Neuronal stem cell (in vitro differentiated cells): ENCODE measurements around the gene RSPH6A.

Experiments used
- DNase-seq: peaks from one replicate; pipeline ENCODE4 v3.0.0-alpha.2; 2013; ENCODE audit warnings: low spot score
- H2AFZ ChIP-seq: one replicate; pipeline ENCODE4 v1.6.1; 2013; ENCODE audit warnings: mild to moderate bottlenecking, low read length, inconsistent platforms
- H2AK5ac ChIP-seq: 2 replicates; pipeline ENCODE4 v1.6.1; 2013; ENCODE audit warnings: low read depth, mild to moderate bottlenecking, inconsistent platforms, low read length, moderate library complexity, mixed read lengths
- H2BK120ac ChIP-seq: 2 replicates; pipeline ENCODE4 v1.6.1; 2013; ENCODE audit warnings: low read depth, mild to moderate bottlenecking, inconsistent platforms, low read length, moderate library complexity, mixed read lengths
- H2BK12ac ChIP-seq: one replicate; pipeline ENCODE4 v1.6.1; 2013; ENCODE audit warnings: low read length, inconsistent platforms
- H2BK15ac ChIP-seq: 2 replicates; pipeline ENCODE4 v1.6.1; 2013; ENCODE audit warnings: mild to moderate bottlenecking, low read length, inconsistent platforms, mixed read lengths
- H2BK5ac ChIP-seq: one replicate; pipeline ENCODE4 v1.6.1; 2013; ENCODE audit warnings: inconsistent platforms, mild to moderate bottlenecking, low read length, moderate library complexity
- H3K14ac ChIP-seq: one replicate; pipeline ENCODE4 v1.6.1; 2013; ENCODE audit warnings: low read length, inconsistent platforms
- H3K18ac ChIP-seq: 2 replicates; pipeline ENCODE4 v1.6.1; 2013; ENCODE audit warnings: low read length, inconsistent platforms
- H3K23ac ChIP-seq: 2 replicates; pipeline ENCODE4 v1.6.1; 2013; ENCODE audit warnings: low read depth, mild to moderate bottlenecking, mixed read lengths, low read length, inconsistent platforms; ENCODE audit not compliant: poor library complexity
- H3K27ac ChIP-seq: replicated peaks from 3 replicates; pipeline ENCODE4 v1.5.1; 2013; ENCODE audit warnings: low read length, inconsistent platforms
- H3K27me3 ChIP-seq, 3 experiments: 2 replicates each; pipeline ENCODE4 v1.6.1; 2013; ENCODE audit warnings: low read length in 3 of 3, mild to moderate bottlenecking in 2 of 3, inconsistent platforms in 1 of 3, low read depth in 1 of 3, mixed read lengths in 1 of 3, moderate library complexity in 1 of 3; ENCODE audit not compliant: control insufficient read depth in 3 of 3, insufficient read depth in 3 of 3
- H3K36me3 ChIP-seq, 2 donors: replicated peaks in 1 of 2; 2 replicates each; pipeline ENCODE4 v1.6.1; 2013; ENCODE audit warnings: low read length in 2 of 2; ENCODE audit not compliant: control insufficient read depth in 2 of 2, insufficient read depth in 2 of 2
- H3K4ac ChIP-seq: 2 replicates; pipeline ENCODE4 v1.6.1; 2013; ENCODE audit warnings: inconsistent platforms, mild to moderate bottlenecking, low read length, moderate library complexity
- H3K4me1 ChIP-seq, 2 donors: 1 replicate in 1 of 2; 2 replicates in 1 of 2; pipeline ENCODE4 v1.6.1; 2013; ENCODE audit warnings: low read length in 2 of 2, low read depth in 1 of 2; ENCODE audit not compliant: control insufficient read depth in 2 of 2, insufficient read depth in 1 of 2
- H3K4me2 ChIP-seq: one replicate; pipeline ENCODE4 v1.6.1; 2013; ENCODE audit warnings: mild to moderate bottlenecking, low read length, inconsistent platforms; ENCODE audit not compliant: insufficient read depth, poor library complexity, severe bottlenecking
- H3K4me3 ChIP-seq, 2 donors: 2 replicates each; pipeline ENCODE4 v1.5.1; 2013; ENCODE audit warnings: low read length in 2 of 2, mild to moderate bottlenecking in 2 of 2, inconsistent platforms in 1 of 2, moderate library complexity in 1 of 2
- H3K79me1 ChIP-seq: one replicate; pipeline ENCODE4 v1.6.1; 2013; ENCODE audit warnings: low read depth, mild to moderate bottlenecking, inconsistent platforms, low read length, moderate library complexity
- H3K9ac ChIP-seq: one replicate; pipeline ENCODE4 v1.6.1; 2013; ENCODE audit warnings: mild to moderate bottlenecking, low read depth, low read length, inconsistent platforms; ENCODE audit not compliant: poor library complexity
- H3K9me3 ChIP-seq, 2 donors: replicated peaks in 1 of 2; 2 replicates each; pipeline versions ENCODE3 to v1.6.1; 2013; ENCODE audit warnings: low read length in 2 of 2, mild to moderate bottlenecking in 2 of 2, inconsistent platforms in 1 of 2, low read depth in 1 of 2, mixed read lengths in 1 of 2, moderate library complexity in 1 of 2; ENCODE audit not compliant: control insufficient read depth in 2 of 2, insufficient read depth in 1 of 2
- H4K8ac ChIP-seq: one replicate; pipeline ENCODE4 v1.6.1; 2013; ENCODE audit warnings: low read depth, mild to moderate bottlenecking, inconsistent platforms, low read length, moderate library complexity
- H4K91ac ChIP-seq: one replicate; pipeline ENCODE4 v1.6.1; 2013; ENCODE audit warnings: low read length, low read depth, mild to moderate bottlenecking, inconsistent platforms; ENCODE audit not compliant: poor library complexity
- WGBS, 2 donors: extraction: QIAGEN DNeasy Blood & Tissue Kit; methylation state at CpG; one replicate each; pipeline ENCODE4 v1.1.7; 2013; ENCODE audit warnings: missing lambda C conversion rate in 2 of 2, mixed read lengths in 1 of 2; ENCODE audit not compliant: insufficient read length in 2 of 2, insufficient replicate concordance in 1 of 2; ENCODE audit errors: extremely low coverage in 2 of 2; 5-methylcytosine and 5-hydroxymethylcytosine counted together

The RSPH6A gene

GRCh38 chr19:45820413-45821102 is 5.5 kb upstream of the RSPH6A start:
- no CpG with 5 or more reads among the region's 20 CpGs for WGBS, 2 donors
- no peak overlapping the region for H2AFZ ChIP-seq
- no peaks in the 10 kb centered on the region for H3K27me3 ChIP-seq
- H2AK5ac ChIP-seq, result no peak overlapping the region
- no peak overlapping the region for H4K8ac ChIP-seq
- no peak overlapping the region for H4K91ac ChIP-seq
- DNase-seq, result no peak
- H3K23ac ChIP-seq, result peak overlapping the region; percentile 69
- no peak overlapping the region for H3K18ac ChIP-seq
- peaks cover 14 to 17% of the 10 kb centered on the region in 2 donors for H3K4me1 ChIP-seq
- H3K9ac ChIP-seq, result peak overlapping the region; percentile 24
- H2BK12ac ChIP-seq, result no peak overlapping the region
- no peak overlapping the region for H3K4me3 ChIP-seq
- H3K79me1 ChIP-seq, result no peaks in the 10 kb centered on the region
- H2BK15ac ChIP-seq, result no peak overlapping the region
- no peak overlapping the region for H3K4me2 ChIP-seq
- no peak overlapping the region for H2BK5ac ChIP-seq
- no peak overlapping the region for H3K14ac ChIP-seq
- peaks cover 0 to 2% of the 10 kb centered on the region in 2 donors for H3K9me3 ChIP-seq
- peaks cover 40 to 63% of the 10 kb centered on the region in 2 donors for H3K36me3 ChIP-seq
- no peak overlapping the region for H3K27ac ChIP-seq
- no peak overlapping the region for H3K4ac ChIP-seq
- no peak overlapping the region for H2BK120ac ChIP-seq

GRCh38 chr19:45819769-45820168 is 4.7 kb upstream of the RSPH6A start:
- no peak overlapping the region for H3K23ac ChIP-seq
- no peaks in the 10 kb centered on the region for H3K79me1 ChIP-seq
- DNase-seq, result no peak
- no peak overlapping the region for H3K4ac ChIP-seq
- H3K18ac ChIP-seq, result no peak overlapping the region
- WGBS, 2 donors, result no CpG with 5 or more reads among the region's 6 CpGs
- no peak overlapping the region for H3K14ac ChIP-seq
- H4K8ac ChIP-seq, result no peak overlapping the region
- H2AFZ ChIP-seq, result no peak overlapping the region
- H2BK5ac ChIP-seq, result no peak overlapping the region
- peaks cover 0 to 4% (median 0%) of the 10 kb centered on the region in 3 experiments for H3K27me3 ChIP-seq
- no peak overlapping the region for H4K91ac ChIP-seq
- no peak overlapping the region for H2BK120ac ChIP-seq
- H3K4me3 ChIP-seq, result no peak overlapping the region
- no peak overlapping the region for H2BK12ac ChIP-seq
- no peak overlapping the region for H3K27ac ChIP-seq
- H3K4me2 ChIP-seq, result no peak overlapping the region
- no peak overlapping the region for H2BK15ac ChIP-seq
- peaks cover 16 to 20% of the 10 kb centered on the region in 2 donors for H3K4me1 ChIP-seq
- no peak overlapping the region for H3K9ac ChIP-seq
- H3K9me3 ChIP-seq, result peaks cover 0 to 2% of the 10 kb centered on the region in 2 donors
- H3K36me3 ChIP-seq, result peaks cover 33 to 58% of the 10 kb centered on the region in 2 donors
- no peak overlapping the region for H2AK5ac ChIP-seq

- Histone ChIP-seq H2BK120ac (peak overlapping the region; percentile 28), H3K9ac (peak overlapping the region; percentile 32), H3K23ac (peak overlapping the region; percentile 26), H2BK5ac (no peak overlapping the region), H2AK5ac (peak overlapping the region; percentile 98), H3K14ac (peak overlapping the region; percentile 3), H4K8ac (no peak overlapping the region), H3K79me1 (no peaks in the 10 kb centered on the region), H2AFZ (no peak overlapping the region), H3K4me2 (peak overlapping the region; percentile 3), H3K4me3 (no peak overlapping the region), H4K91ac (peak overlapping the region; percentile 3), H3K18ac (peak overlapping the region; percentile 92), H3K27ac (peak overlapping the region; percentile 42), H2BK15ac (peak overlapping the region; percentile 39), H3K4ac (peak overlapping the region; percentile 39), H3K36me3 (peaks cover 20 to 42% of the 10 kb centered on the region in 2 donors), H2BK12ac (no peak overlapping the region), H3K27me3 (peaks cover 0 to 8% (median 0%) of the 10 kb centered on the region in 3 experiments), H3K4me1 (peaks cover 16 to 22% of the 10 kb centered on the region in 2 donors), H3K9me3 (no peaks in the 10 kb centered on the region)
- no peak for DNase-seq
- WGBS, 2 donors, result no CpG with 5 or more reads among the region's 19 CpGs
Observed at GRCh38 chr19:45817725-45818301, 2.7 kb upstream of the RSPH6A start.

- peak overlapping the region; percentile 32 for H3K9ac ChIP-seq
- H3K4ac ChIP-seq, result no peak overlapping the region
- peaks cover 16 to 35% of the 10 kb centered on the region in 2 donors for H3K36me3 ChIP-seq
- H2BK5ac ChIP-seq, result peak overlapping the region; percentile 62
- H3K27ac ChIP-seq, result peak overlapping the region; percentile 42
- no peaks in the 10 kb centered on the region for H3K9me3 ChIP-seq
- peak overlapping the region; percentile 68 for H2AFZ ChIP-seq
- H3K4me3 ChIP-seq, result peak overlapping the region in 1 of 2 donors; percentile 56
- H3K79me1 ChIP-seq, result no peaks in the 10 kb centered on the region
- WGBS, 2 donors, result no CpG with 5 or more reads among the region's 24 CpGs
- DNase-seq, result peak; percentile 96
- no peak overlapping the region for H4K91ac ChIP-seq
- H2AK5ac ChIP-seq, result peak overlapping the region; percentile 98
- peaks cover 16 to 22% of the 10 kb centered on the region in 2 donors for H3K4me1 ChIP-seq
- peak overlapping the region; percentile 3 for H3K14ac ChIP-seq
- peaks cover 0 to 8% (median 0%) of the 10 kb centered on the region in 3 experiments for H3K27me3 ChIP-seq
- peak overlapping the region; percentile 28 for H2BK120ac ChIP-seq
- H2BK12ac ChIP-seq, result no peak overlapping the region
- H4K8ac ChIP-seq, result no peak overlapping the region
- no peak overlapping the region for H3K4me2 ChIP-seq
- H2BK15ac ChIP-seq, result peak overlapping the region; percentile 86
- peak overlapping the region; percentile 26 for H3K23ac ChIP-seq
- peak overlapping the region; percentile 93 for H3K18ac ChIP-seq
Observed at GRCh38 chr19:45817010-45817724, 2.1 kb upstream of the RSPH6A start.
